Common myeloid progenitor, CD34-positive (primary cell): Measurements from ENCODE around the gene LINC00305.
A peak's percentile ranks its signal among the peaks of the same experiment; 100 is the strongest.

Experiments
- CTCF ChIA-PET: fragments of 350-600 bp; sonication (Branson Sonifier 250); formaldehyde crosslinking; loops from one replicate; lab custom pipeline; 2021; ENCODE audit warnings: antibody characterized with exemption; lab: Charles Lee
- POLR2A ChIA-PET: fragments of 350-600 bp; sonication (Branson Sonifier 250); formaldehyde crosslinking; loops from one replicate; lab custom pipeline; 2021; ENCODE audit warnings: antibody characterized with exemption; lab: Charles Lee
- DNase-seq, 3 donors: peaks; one replicate each; pipeline versions ENCODE4 v3.0.0 to v3.0.0-alpha.2; 2013
- H3K27ac ChIP-seq, 2 experiments: 1 replicate in 1 of 2; 2 replicates in 1 of 2; pipeline ENCODE4 v1.7.0; 2013; ENCODE audit warnings: inconsistent platforms in 2 of 2, low read length in 2 of 2, mild to moderate bottlenecking in 2 of 2, low read depth in 1 of 2, moderate library complexity in 1 of 2; ENCODE audit not compliant: severe bottlenecking in 2 of 2, insufficient read depth in 1 of 2, poor library complexity in 1 of 2
- H3K27me3 ChIP-seq, 5 experiments: replicated peaks in 2 of 5; 1 replicate in 3 of 5; 2 replicates in 2 of 5; pipeline versions ENCODE4 v1.6.1 to v1.7.0; 2013; ENCODE audit warnings: low read length in 4 of 5, mild to moderate bottlenecking in 2 of 5, moderate library complexity in 2 of 5, inconsistent platforms in 1 of 5; ENCODE audit not compliant: insufficient read depth in 5 of 5, control insufficient read depth in 4 of 5
- H3K36me3 ChIP-seq, 4 experiments: 1 replicate in 2 of 4; 2 replicates in 2 of 4; pipeline versions ENCODE4 v1.6.1 to v1.7.0; 2013; ENCODE audit warnings: low read length in 3 of 4, control low read depth in 1 of 4, mild to moderate bottlenecking in 1 of 4; ENCODE audit not compliant: control insufficient read depth in 4 of 4, insufficient read depth in 4 of 4
- H3K4me1 ChIP-seq, 4 experiments: 1 replicate in 3 of 4; 2 replicates in 1 of 4; pipeline versions ENCODE4 v1.6.1 to v1.7.1; 2013; ENCODE audit warnings: low read length in 3 of 4, mild to moderate bottlenecking in 3 of 4, control low read depth in 1 of 4, inconsistent platforms in 1 of 4, moderate library complexity in 1 of 4; ENCODE audit not compliant: control insufficient read depth in 4 of 4, insufficient read depth in 4 of 4; ENCODE audit errors: control extremely low read depth in 1 of 4
- H3K4me3 ChIP-seq, 7 experiments: 1 replicate in 4 of 7; 2 replicates in 3 of 7; pipeline versions ENCODE4 v1.5.1 to v1.7.0; 2013; ENCODE audit warnings: mild to moderate bottlenecking in 7 of 7, low read length in 6 of 7, moderate library complexity in 6 of 7, inconsistent platforms in 2 of 7, low read depth in 2 of 7, control low read depth in 1 of 7; ENCODE audit not compliant: insufficient read depth in 4 of 7, control insufficient read depth in 1 of 7; ENCODE audit errors: extremely low read depth in 1 of 7
- H3K9me3 ChIP-seq, 5 experiments: 1 replicate in 4 of 5; 2 replicates in 1 of 5; pipeline versions ENCODE4 v1.6.1 to v1.7.1; 2013; ENCODE audit warnings: low read length in 4 of 5, mild to moderate bottlenecking in 2 of 5, inconsistent platforms in 1 of 5, low read depth in 1 of 5, moderate library complexity in 1 of 5; ENCODE audit not compliant: control insufficient read depth in 4 of 5, insufficient read depth in 2 of 5; ENCODE audit errors: control extremely low read depth in 1 of 5
- WGBS: methylation state at CpG from one replicate; pipeline ENCODE4 v1.1.5; 2013; ENCODE audit not compliant: insufficient coverage; 5-methylcytosine and 5-hydroxymethylcytosine counted together

LINC00305 gene

DNA sequence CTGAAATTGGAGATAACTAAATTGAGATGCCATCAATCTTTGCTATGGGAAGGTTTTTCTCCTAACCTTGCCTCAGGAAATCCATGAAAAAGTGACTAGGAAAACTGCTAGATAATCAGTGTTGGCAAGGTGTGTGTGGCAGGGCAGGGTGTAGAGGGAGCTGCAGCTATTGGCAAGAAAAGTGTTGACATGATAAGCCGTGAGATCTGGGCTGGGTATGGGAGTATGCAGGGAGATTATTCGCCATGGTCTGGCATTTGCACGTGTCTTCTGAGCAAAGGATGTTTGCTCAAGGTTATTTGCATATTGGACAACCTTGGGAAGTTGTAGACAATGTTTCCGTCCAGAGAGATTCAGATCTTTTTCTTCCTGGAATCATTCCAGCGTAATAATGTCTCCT, 104.3 kb downstream of the LINC00305 start:
- CTCF ChIA-PET = no interaction called here

GRCh38 chr18:64042728-64043358, 106.0 kb downstream of the LINC00305 start:
- 100% methylated on average over 4 of the region's 24 CpGs for WGBS
- no peak for DNase-seq
- Histone ChIP-seq H3K27ac (no peak overlapping the region), H3K36me3 (no peaks in the 10 kb centered on the region), H3K27me3 (no peaks in the 10 kb centered on the region), H3K4me3 (no peak overlapping the region), H3K4me1 (no peaks in the 10 kb centered on the region), H3K9me3 (no peaks in the 10 kb centered on the region)
- POLR2A ChIA-PET = no interaction called here
- CTCF ChIA-PET = interaction anchor here (1.1 kb wide), 1 partner anchor 367 kb away, joined by 4 read pairs; no protein-coding TSS in a partner anchor

More for the DNA sequence above, 104.3 kb downstream of the LINC00305 start:
- no peak for DNase-seq
- Histone ChIP-seq H3K9me3 (no peaks in the 10 kb centered on the region), H3K36me3 (no peaks in the 10 kb centered on the region), H3K4me1 (no peaks in the 10 kb centered on the region), H3K4me3 (no peak overlapping the region), H3K27ac (no peak overlapping the region), H3K27me3 (no peaks in the 10 kb centered on the region)
- POLR2A ChIA-PET = no interaction called here
- WGBS = 89% methylated on average over 3 of the region's 5 CpGs

DNA sequence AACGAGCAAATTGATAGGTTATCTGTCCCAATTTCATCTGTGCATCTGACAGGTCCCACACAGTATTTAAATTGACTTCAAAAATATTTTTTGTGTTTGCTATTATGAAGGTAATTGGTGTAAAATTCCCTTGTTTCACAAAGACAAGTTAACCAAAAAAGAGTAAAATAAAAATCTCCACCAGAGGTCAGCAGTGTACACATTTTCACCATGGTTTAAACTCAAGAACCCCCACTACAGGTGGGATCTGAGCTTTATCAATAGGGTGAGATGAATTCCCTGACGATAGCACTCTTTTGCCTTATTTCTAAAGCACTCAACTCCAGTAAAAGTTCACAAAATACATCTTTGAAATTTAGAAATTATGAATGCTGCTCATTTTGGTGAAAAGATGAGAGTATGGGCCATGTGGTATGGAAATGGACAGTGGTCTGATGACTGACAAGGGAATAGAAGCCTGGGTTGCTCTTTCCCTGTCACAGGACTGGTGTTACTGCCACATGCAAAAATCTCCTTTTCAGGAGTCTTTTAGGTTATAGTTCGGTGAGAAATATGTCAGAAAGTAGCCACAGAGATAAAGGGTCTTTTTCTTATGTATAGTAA, 111.0 kb downstream of the LINC00305 start:
- ChIA-PET POLR2A (no interaction called here), CTCF (interaction anchor here (1.0 to 1.8 kb wide), 6 partner anchors 10 to 371 kb away, joined by 3 to 8 read pairs (median 4); no protein-coding TSS in a partner anchor)
- Histone ChIP-seq H3K27me3 (no peaks in the 10 kb centered on the region), H3K4me1 (no peaks in the 10 kb centered on the region), H3K36me3 (no peaks in the 10 kb centered on the region), H3K9me3 (no peaks in the 10 kb centered on the region), H3K27ac (no peak overlapping the region), H3K4me3 (no peak overlapping the region)
- WGBS = no CpG with 5 or more reads among the region's 3 CpGs
- DNase-seq = peak; percentile 39 to 55 (median 43)

DNA sequence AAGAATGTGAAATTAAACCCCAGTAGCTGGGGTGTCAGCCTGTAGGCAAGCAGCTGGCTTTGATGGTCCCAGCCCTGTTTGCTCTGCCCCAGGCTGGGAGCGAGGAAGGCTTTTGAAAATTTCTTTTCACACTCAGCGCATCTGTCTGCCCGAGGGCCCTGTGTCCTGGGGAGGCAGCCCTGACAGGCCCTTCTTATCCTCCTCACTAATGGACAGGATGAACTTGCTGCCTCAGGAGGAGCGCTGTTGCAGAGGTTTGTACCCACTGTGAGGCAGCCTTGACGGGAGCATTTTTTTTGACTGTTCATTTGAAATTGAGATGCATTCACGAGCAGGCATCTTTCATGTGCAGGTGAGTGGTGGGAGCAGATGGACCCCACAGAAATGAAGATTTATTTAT, 116.6 kb downstream of the LINC00305 start:
- Histone ChIP-seq H3K9me3 (no peaks in the 10 kb centered on the region), H3K4me3 (no peak overlapping the region), H3K27ac (no peak overlapping the region), H3K27me3 (no peaks in the 10 kb centered on the region), H3K36me3 (no peaks in the 10 kb centered on the region), H3K4me1 (no peaks in the 10 kb centered on the region)
- DNase-seq = no peak
- 81% methylated on average over 6 of the region's 6 CpGs for WGBS
- ChIA-PET CTCF (no interaction called here), POLR2A (no interaction called here)

DNA sequence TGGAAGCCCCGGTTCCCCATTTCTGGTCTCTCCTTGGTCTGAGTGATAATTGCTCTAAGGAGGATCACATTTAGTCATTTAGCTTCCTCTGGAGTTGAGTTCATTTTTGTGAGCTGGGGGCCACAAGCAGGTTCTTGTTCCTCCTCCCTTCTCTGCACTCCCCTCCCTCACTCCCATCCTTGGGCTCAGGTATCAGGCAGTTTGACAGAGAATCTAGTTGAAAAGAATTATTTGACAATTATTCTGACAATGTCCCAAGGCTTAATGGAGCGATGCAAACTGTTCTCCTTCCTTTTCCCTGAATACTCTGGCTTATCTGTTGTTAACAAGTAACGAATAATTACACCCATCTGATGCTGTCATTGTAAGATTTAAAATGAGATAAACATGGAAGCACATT, 117.5 kb downstream of the LINC00305 start:
- Histone ChIP-seq H3K4me1 (no peaks in the 10 kb centered on the region), H3K4me3 (no peak overlapping the region), H3K36me3 (no peaks in the 10 kb centered on the region), H3K9me3 (no peaks in the 10 kb centered on the region), H3K27me3 (no peaks in the 10 kb centered on the region), H3K27ac (no peak overlapping the region)
- no peak for DNase-seq
- POLR2A ChIA-PET = no interaction called here
- WGBS = no CpG with 5 or more reads among the region's 3 CpGs
- CTCF ChIA-PET = no interaction called here
